GM18870 (cell line): ENCODE data around the gene KDM1A.

Experiments
- ATAC-seq: cut with Tn5 transposase; IDR thresholded peaks from one replicate; pipeline ENCODE4 v1.9.1; 2021; ENCODE audit warnings: moderate library complexity; ENCODE audit not compliant: unreplicated experiment

The KDM1A gene

DNA sequence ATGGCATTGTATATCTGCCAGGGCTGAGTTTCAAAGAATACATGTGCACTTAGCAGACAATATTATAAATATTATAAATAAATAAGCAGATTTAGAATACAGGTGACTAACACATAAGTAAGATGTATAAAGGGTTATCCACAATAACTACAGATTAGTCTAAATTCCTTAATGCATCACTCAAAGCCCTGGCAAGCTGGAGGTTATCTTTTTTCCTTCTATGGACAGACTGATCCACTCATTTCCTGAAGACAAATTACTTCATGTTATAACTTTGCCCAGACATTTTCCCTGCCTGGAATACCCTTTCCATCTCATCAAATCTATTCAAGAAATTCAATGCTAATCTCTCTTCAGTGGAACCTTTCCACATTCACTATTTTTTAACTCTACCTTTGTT, 110.6 kb downstream of the KDM1A start:
- no peak for ATAC-seq

DNA sequence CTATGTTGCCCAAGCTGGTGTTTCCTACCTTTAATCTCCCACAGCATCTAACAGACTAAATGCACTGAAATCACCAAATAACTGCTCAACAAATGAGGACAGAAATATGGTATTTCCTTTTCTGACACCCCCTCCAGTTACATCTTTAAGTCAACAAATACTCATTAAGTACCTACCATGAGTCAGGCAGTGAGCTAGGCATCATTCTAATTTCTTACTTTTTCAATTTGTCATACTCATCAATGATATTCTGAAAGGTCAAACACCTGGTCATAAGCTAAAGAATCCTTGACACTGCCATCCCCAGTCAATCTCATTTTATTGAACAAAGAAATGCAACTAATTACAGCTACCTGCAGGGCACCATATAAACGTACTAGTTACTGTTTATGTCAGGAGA, 112.8 kb downstream of the KDM1A start:
- no peak for ATAC-seq
